Body of pancreas (tissue), 4 donors: Measurements from ENCODE around the gene HERC2. TPM values are rescaled to one million over a fixed set of nuclear protein-coding genes. Genes with fewer than 3 reads are reported as not detected.

Source experiments
- ATAC-seq: fragments of 150-250 bp; one replicate; pipeline ENCODE4 v1.9.1; 2016
- DNase-seq, 4 donors: peaks; one replicate each; pipeline ENCODE4 v3.0.0-alpha.2; 2019
- H3K27ac ChIP-seq, 4 donors: fragments of 200-600 bp; sonication (generic); 1 replicate in 3 of 4; 2 replicates in 1 of 4; pipeline versions ENCODE4 v1.5.1 to v1.6.1; 2016 to 2019; ENCODE audit warnings: mild to moderate bottlenecking in 1 of 4, mixed read lengths in 1 of 4, moderate library complexity in 1 of 4
- H3K27me3 ChIP-seq, 2 donors: fragments of 200-600 bp; sonication (generic); one replicate each; pipeline ENCODE4 v1.6.0; 2016; ENCODE audit warnings: mild to moderate bottlenecking in 1 of 2
- H3K36me3 ChIP-seq, 2 donors: fragments of 200-600 bp; sonication (generic); replicated peaks in 1 of 2; 2 replicates each; pipeline ENCODE4 v1.5.1; 2016; ENCODE audit warnings: low read depth in 2 of 2; ENCODE audit not compliant: insufficient read depth in 1 of 2
- H3K4me1 ChIP-seq: fragments of 200-600 bp; sonication (generic); one replicate; pipeline ENCODE4 v1.6.0; 2016
- H3K4me3 ChIP-seq, 2 donors: fragments of 200-600 bp; sonication (generic); 1 replicate in 1 of 2; 2 replicates in 1 of 2; pipeline ENCODE4 v1.5.1; 2016 to 2019
- H3K9me3 ChIP-seq, 3 donors: fragments of 200-600 bp; sonication (generic); 1 replicate in 2 of 3; 2 replicates in 1 of 3; pipeline ENCODE4 v1.5.1; 2016
- POLR2A ChIP-seq, 3 donors: fragments of 450-650 bp; IDR thresholded peaks; one replicate each; pipeline ENCODE4 v1.6.1; 2016; ENCODE audit warnings: antibody characterized with exemption in 3 of 3, mild to moderate bottlenecking in 2 of 3
- WGBS, 2 donors: methylation state at CpG; one replicate each; pipeline ENCODE4 v1.1.5; 2017; 5-methylcytosine and 5-hydroxymethylcytosine counted together
- intact Hi-C: fragments of 100-400 bp; cut with DNase I; formaldehyde crosslinking; loops from one replicate; pipeline ENCODE4 v1.15.1; 2023
- total RNA-seq, 2 donors: library from RNA; depleted of rRNA; stranded (reverse); fragments of >200 nt; gene quantifications; one replicate each; pipeline ENCODE4 v1.1.0, GENCODE V29; 2016
- TF ChIP-seq, protein P1 (sequence below), 7 experiments: fragments of 450-650 bp in 4 of 7; fragments of 200-600 bp in 3 of 7; sonication (generic) in 3 of 7; IDR thresholded peaks; one replicate each; pipeline ENCODE4 v1.5.1; 2016 to 2019; ENCODE audit warnings: antibody characterized with exemption in 7 of 7

Gene HERC2
- total RNA-seq, 2 donors from 2014 or later = 36.3 to 76.5 TPM

DNA sequence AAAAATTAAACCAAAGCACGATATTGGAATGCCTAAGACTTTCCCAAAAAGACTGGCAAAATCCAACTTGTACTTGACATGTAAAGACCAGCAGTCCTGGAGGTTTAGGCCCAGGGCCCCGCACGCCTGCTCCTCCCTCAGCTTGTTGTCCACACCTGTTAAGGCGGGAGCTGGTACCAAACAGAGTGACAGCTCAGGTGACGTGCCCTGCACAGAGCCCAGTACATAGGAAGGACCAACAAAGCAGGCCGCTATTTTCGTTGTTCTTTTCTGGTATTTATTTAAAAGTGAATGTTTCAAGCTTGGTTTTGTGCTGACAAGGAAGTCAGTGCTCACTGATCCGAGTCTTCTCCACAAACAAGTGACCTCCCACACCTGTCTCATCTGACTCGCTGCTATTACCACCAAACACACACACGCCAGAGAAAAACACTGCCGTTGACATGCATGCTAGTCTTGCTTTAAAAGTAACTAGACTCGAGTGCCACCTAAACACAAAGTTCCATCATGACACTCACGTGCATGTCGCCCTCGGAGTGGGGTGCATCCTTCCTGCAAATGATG, 50.2 kb downstream of the HERC2 start:
- H3K36me3 ChIP-seq = peaks cover 0 to 35% of the 10 kb centered on the region in 2 donors
- 89 to 91% methylated on average over 15 of the region's 15 CpGs for WGBS, 2 donors
- ATAC-seq = no peak
- peak in 2 of 4 donors; percentile 10 to 26 for DNase-seq
- no peaks in the 10 kb centered on the region for H3K9me3 ChIP-seq
- no peak overlapping the region for H3K27ac ChIP-seq
- no peak for TF ChIP-seq POLR2A (IDR thresholded peaks at IDR 0.05)
- TF ChIP-seq, protein P1, sequence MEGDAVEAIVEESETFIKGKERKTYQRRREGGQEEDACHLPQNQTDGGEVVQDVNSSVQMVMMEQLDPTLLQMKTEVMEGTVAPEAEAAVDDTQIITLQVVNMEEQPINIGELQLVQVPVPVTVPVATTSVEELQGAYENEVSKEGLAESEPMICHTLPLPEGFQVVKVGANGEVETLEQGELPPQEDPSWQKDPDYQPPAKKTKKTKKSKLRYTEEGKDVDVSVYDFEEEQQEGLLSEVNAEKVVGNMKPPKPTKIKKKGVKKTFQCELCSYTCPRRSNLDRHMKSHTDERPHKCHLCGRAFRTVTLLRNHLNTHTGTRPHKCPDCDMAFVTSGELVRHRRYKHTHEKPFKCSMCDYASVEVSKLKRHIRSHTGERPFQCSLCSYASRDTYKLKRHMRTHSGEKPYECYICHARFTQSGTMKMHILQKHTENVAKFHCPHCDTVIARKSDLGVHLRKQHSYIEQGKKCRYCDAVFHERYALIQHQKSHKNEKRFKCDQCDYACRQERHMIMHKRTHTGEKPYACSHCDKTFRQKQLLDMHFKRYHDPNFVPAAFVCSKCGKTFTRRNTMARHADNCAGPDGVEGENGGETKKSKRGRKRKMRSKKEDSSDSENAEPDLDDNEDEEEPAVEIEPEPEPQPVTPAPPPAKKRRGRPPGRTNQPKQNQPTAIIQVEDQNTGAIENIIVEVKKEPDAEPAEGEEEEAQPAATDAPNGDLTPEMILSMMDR (IDR thresholded peaks at IDR 0.05) = no peak
- no peak overlapping the region for H3K4me3 ChIP-seq
- H3K27me3 ChIP-seq = no peaks in the 10 kb centered on the region
- H3K4me1 ChIP-seq = no peaks in the 10 kb centered on the region
- intact Hi-C loops = no loop called here

DNA sequence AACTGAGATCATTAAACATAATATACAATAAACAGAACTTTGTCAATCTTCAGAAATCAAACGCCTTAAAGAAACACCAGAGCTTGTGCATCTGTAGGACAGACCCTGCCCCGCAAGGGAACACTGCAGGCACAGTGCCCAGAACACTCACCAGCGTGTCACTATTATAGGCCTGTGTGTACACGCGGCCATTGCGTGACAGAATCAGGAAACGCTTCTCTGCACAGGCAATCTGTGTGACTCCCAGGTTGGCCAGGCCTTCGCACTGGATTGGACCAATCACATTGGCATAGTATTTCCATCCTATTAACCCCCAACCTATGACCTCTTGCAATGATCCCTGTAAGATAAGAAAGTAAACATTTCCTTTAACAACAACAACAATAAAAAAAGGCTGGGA, 52.9 kb downstream of the HERC2 start:
- intact Hi-C loops = no loop called here
- Histone ChIP-seq H3K4me3 (no peak overlapping the region), H3K27ac (no peak overlapping the region), H3K36me3 (peaks cover 0 to 41% of the 10 kb centered on the region in 2 donors), H3K9me3 (no peaks in the 10 kb centered on the region), H3K27me3 (no peaks in the 10 kb centered on the region), H3K4me1 (no peaks in the 10 kb centered on the region)
- TF ChIP-seq, protein P1 (IDR thresholded peaks at IDR 0.05) = no peak
- no peak for TF ChIP-seq POLR2A (IDR thresholded peaks at IDR 0.05)
- WGBS, 2 donors = 85 to 88% methylated on average over 2 to 8 of the region's 8 CpGs
- DNase-seq (peak in 3 of 4 donors; percentile 25 to 54 (median 37)), ATAC-seq (no peak)

DNA sequence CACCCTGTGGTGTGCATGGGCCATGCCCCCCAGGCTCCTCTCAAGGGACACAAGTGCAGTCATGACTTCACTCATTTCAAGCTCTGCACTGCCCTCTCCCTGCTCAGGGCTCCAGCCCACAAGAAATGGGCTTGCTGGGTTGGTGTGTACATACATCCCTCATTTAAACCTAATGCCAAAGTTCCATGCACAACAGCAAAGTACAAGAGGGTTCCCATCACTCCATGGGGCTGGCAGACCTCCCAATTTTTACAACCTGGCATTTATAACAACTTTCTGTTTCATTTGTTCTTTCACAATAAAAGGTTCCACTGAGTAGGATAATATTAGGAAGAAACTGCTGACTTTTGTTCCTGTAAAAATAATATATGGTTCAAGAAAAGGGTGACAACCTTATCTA, 54.3 kb downstream of the HERC2 start:
- no peaks in the 10 kb centered on the region for H3K27me3 ChIP-seq
- DNase-seq = no peak
- no peak overlapping the region for H3K27ac ChIP-seq
- peaks cover 0 to 40% of the 10 kb centered on the region in 2 donors for H3K36me3 ChIP-seq
- no peaks in the 10 kb centered on the region for H3K9me3 ChIP-seq
- no peak overlapping the region for H3K4me3 ChIP-seq
- TF ChIP-seq, protein P1 (IDR thresholded peaks at IDR 0.05) = no peak
- no peak for TF ChIP-seq POLR2A (IDR thresholded peaks at IDR 0.05)
- intact Hi-C loops = no loop called here
- no peak for ATAC-seq
- no peaks in the 10 kb centered on the region for H3K4me1 ChIP-seq

DNA sequence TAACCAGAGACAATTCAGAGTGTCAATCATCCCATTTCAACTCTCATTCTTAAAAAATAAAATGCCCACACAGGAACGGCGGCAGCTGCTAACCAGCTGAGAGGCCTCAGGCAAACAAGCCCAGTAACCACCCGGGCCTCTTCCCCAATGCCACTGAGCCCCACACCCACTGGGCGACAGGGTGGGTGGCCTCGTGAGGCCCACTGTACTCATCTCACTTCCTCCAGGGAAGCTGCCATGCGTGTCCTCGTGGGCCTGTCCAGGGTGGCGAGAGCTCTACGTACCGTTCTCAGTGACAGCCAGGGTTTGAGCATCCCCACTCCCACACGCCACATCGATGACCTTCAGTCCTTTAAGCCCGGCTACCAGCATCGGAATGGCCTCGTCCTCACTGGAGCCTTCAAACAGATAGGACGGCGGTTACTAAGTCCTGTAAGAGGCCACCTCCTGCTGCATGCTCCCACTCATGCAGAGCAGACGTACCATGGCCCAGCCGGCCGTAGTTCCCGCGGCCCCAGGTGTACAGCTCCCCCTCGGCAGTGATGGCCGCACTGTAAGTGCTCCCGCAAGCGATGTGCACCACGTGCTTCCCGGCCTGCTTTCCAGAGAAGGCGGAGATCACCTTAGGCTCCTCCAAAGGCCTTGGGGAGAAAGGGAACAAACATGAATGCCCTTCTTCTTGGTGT, 56.5 kb downstream of the HERC2 start:
- no peaks in the 10 kb centered on the region for H3K9me3 ChIP-seq
- 93 to 98% methylated on average over 14 to 29 of the region's 29 CpGs for WGBS, 2 donors
- H3K27ac ChIP-seq = no peak overlapping the region
- TF ChIP-seq POLR2A (IDR thresholded peaks at IDR 0.05) = no peak
- TF ChIP-seq, protein P1 (IDR thresholded peaks at IDR 0.05) = no peak
- no peaks in the 10 kb centered on the region for H3K4me1 ChIP-seq
- peaks cover 0 to 31% of the 10 kb centered on the region in 2 donors for H3K36me3 ChIP-seq
- intact Hi-C loops = no loop called here
- ATAC-seq (no peak), DNase-seq (no peak)
- H3K4me3 ChIP-seq = no peak overlapping the region
- H3K27me3 ChIP-seq = no peaks in the 10 kb centered on the region

DNA sequence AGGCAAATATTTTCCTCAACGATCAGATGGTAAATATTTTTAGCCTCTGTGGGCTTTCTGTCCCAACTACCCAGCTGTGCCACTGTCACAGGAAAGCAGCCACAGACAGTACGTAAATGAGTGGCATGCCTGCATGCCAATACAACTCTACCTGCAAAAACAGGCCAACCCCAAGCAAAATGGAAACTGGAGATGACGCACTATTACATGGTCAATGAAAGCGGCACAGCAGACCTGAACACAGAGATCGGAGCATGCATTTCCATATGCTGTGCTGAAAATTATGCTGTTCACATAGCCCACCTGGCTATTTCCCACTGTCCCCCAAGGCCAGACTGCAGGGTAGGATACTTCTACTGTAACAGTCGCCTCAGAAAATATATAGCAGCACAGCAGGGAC, 57.8 kb downstream of the HERC2 start:
- DNase-seq = no peak
- Histone ChIP-seq H3K4me1 (no peaks in the 10 kb centered on the region), H3K36me3 (peaks cover 0 to 25% of the 10 kb centered on the region in 2 donors), H3K27ac (no peak overlapping the region), H3K9me3 (no peaks in the 10 kb centered on the region), H3K27me3 (no peaks in the 10 kb centered on the region), H3K4me3 (no peak overlapping the region)
- intact Hi-C loops = no loop called here
- TF ChIP-seq, protein P1 (IDR thresholded peaks at IDR 0.05) = no peak
- no peak for TF ChIP-seq POLR2A (IDR thresholded peaks at IDR 0.05)
- WGBS, 2 donors = 76 to 79% methylated on average over 6 of the region's 6 CpGs
- no peak for ATAC-seq
